ENCODE measurements around the gene TBC1D1.

TBC1D1 gene

DNA sequence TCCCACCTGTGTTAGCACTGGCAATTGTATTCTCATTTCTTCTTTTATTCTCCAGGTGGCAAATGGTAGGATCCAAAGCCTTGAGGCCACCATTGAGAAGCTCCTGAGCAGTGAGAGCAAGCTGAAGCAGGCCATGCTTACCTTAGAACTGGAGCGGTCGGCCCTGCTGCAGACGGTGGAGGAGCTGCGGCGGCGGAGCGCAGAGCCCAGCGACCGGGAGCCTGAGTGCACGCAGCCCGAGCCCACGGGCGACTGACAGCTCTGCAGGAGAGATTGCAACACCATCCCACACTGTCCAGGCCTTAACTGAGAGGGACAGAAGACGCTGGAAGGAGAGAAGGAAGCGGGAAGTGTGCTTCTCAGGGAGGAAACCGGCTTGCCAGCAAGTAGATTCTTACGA is 246.2 kb downstream of the TBC1D1 start:
- no peak overlapping the region for H3K4me3 ChIP-seq (ENCODE audit: low read depth, low read length)
- in situ Hi-C loops (cut with HindIII; ENCODE audit: low sequenced_read_pairs) = no loop called here
- no peak for DNase-seq (ENCODE audit: low read depth)
- TF ChIP-seq, protein P1, sequence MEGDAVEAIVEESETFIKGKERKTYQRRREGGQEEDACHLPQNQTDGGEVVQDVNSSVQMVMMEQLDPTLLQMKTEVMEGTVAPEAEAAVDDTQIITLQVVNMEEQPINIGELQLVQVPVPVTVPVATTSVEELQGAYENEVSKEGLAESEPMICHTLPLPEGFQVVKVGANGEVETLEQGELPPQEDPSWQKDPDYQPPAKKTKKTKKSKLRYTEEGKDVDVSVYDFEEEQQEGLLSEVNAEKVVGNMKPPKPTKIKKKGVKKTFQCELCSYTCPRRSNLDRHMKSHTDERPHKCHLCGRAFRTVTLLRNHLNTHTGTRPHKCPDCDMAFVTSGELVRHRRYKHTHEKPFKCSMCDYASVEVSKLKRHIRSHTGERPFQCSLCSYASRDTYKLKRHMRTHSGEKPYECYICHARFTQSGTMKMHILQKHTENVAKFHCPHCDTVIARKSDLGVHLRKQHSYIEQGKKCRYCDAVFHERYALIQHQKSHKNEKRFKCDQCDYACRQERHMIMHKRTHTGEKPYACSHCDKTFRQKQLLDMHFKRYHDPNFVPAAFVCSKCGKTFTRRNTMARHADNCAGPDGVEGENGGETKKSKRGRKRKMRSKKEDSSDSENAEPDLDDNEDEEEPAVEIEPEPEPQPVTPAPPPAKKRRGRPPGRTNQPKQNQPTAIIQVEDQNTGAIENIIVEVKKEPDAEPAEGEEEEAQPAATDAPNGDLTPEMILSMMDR (IDR thresholded peaks at IDR 0.05; ENCODE audit: low read depth, low read length, missing control alignments) = no peak

DNA sequence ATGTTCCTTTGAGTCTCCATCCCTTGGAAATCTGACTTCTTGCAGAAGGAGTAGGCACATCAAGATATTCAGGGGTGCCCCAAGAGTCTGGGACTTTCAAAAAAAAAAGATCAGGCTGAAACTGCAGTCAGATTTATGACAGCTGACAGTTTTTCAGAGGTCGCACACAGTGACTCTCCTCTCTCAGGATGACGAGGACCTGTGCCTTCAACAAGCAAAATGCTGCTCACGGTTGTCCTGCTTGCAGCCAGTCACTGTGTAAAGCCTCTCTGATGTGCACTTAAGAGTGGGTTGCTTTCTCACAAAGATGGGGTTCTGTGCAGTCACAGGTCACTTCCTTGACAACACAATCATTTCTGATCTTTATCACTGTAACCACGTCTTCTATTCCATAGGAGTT is 247.5 kb downstream of the TBC1D1 start:
- TF ChIP-seq, protein P1 (IDR thresholded peaks at IDR 0.05; ENCODE audit: low read depth, low read length, missing control alignments) = no peak
- in situ Hi-C loops (cut with HindIII; ENCODE audit: low sequenced_read_pairs) = no loop called here
- no peak for DNase-seq (ENCODE audit: low read depth)
- no peak overlapping the region for H3K4me3 ChIP-seq (ENCODE audit: low read depth, low read length)

DNA sequence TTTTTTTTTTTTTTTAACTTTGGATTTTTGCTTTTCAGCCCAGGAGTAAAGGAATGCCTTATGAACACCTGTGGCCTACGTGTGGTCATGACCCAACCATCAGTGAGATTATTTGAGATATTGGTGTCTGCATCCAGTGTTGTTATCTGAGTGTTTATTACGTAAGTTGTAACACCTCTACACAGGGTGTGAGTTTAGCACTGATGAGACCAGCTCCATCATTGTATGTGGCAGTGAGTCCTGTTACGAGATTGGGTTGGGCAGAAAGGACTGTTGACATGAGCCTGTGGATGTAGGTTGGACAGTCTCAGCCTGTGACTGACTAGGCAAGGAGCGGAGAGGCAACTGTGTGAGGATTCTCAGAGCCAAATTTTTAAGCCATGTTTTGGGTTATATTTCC is 248.3 kb downstream of the TBC1D1 start:
- TF ChIP-seq, protein P1 (IDR thresholded peaks at IDR 0.05; ENCODE audit: low read depth, low read length, missing control alignments) = no peak
- no peak overlapping the region for H3K4me3 ChIP-seq (ENCODE audit: low read depth, low read length)
- no peak for DNase-seq (ENCODE audit: low read depth)
- in situ Hi-C loops (cut with HindIII; ENCODE audit: low sequenced_read_pairs) = no loop called here

DNA sequence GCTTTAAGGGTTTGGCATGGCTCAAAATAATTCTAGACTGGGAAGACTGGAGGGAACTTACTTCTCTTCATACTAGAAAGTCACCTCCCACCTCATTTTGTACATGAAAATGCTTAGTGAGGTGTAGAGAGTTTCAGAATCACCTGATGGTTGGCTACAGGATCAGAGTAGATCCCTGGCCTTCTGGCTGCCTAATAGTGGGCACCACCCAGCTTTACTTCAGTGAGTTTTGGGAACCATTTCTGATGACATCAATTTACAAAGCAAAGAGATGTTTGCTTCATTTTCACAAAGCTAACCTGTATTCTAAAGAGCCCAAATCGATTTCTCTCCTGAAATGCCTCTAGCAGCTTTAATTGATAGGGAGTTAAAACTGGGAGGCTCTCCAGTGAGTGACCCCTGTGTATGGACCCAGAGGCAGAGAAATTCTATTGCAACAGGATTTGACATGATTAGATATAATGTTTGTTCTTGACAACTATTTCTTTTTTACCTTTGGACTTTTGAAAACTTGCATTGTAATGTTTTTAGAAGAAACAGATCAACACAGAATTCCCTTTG is 249.8 kb downstream of the TBC1D1 start:
- TF ChIP-seq, protein P1 (IDR thresholded peaks at IDR 0.05; ENCODE audit: low read depth, low read length, missing control alignments) = no peak
- DNase-seq (ENCODE audit: low read depth) = no peak
- no peak overlapping the region for H3K4me3 ChIP-seq (ENCODE audit: low read depth, low read length)
- in situ Hi-C loops (cut with HindIII; ENCODE audit: low sequenced_read_pairs) = no loop called here

DNA sequence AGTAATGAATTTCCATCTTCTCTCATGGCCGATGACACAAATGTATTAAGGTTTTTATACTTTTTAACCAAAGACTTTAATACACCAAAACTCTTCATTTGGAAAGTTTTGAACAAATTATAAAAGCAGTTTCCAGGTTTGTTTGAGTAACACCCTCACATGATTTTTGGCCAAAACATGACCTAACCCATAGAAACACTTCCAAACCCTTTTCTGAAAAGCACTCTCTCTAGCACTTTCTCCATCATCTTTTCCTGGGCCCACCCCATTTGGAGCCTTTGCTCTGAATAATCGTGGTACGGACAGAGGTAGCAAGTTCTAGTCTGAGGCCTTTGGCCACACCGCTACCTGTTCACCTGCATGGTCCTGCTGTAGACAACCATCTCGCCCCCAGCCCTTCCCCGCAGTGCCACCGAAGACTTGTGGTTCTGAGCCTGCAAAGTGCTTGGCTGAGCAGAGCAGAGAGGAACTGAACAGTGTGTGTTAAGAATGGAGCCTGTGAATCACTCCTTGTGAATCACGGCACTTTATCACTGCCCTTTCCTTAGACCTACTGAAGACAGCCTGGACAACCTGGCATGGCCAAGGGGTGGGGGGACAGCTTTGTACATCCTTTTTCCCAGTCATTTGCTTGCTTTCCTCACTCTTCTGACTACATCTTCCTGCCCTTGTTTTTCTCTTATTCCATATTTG is 251.1 kb downstream of the TBC1D1 start:
- no peak for DNase-seq (ENCODE audit: low read depth)
- in situ Hi-C loops (cut with HindIII; ENCODE audit: low sequenced_read_pairs) = no loop called here
- TF ChIP-seq, protein P1 (IDR thresholded peaks at IDR 0.05; ENCODE audit: low read depth, low read length, missing control alignments) = no peak
- no peak overlapping the region for H3K4me3 ChIP-seq (ENCODE audit: low read depth, low read length)

DNA sequence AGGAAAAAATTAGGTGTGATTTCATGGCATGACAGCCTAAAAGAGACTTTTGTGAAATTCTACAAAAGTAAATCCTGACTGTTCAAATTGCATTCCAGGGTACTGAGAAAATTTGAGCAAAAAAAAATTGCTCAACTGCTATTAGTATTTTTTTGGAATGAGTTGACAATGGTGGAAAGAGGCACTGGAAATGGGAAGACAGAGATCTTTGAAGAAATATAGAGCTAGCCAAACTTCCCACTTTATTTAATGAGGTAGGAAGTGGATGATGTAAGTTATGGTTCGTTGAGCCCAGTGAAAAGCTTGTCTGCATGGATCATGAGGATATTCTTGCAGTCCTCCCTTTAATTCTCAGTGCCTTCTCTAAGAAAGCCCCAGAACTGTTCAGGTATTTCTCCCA is 253.1 kb downstream of the TBC1D1 start:
- in situ Hi-C loops (cut with HindIII; ENCODE audit: low sequenced_read_pairs) = no loop called here
- TF ChIP-seq, protein P1 (IDR thresholded peaks at IDR 0.05; ENCODE audit: low read depth, low read length, missing control alignments) = no peak
- H3K4me3 ChIP-seq (ENCODE audit: low read depth, low read length) = no peak overlapping the region
- no peak for DNase-seq (ENCODE audit: low read depth)

Measured in astrocyte of the cerebellum (primary cell).